Trophoblast cell (in vitro differentiated cells and primary cell): ENCODE measurements around the gene VPS25.
A peak's percentile ranks its signal among the peaks of the same experiment; 100 is the strongest.

Experiments
- DNase-seq, 2 donors: peaks; one replicate each; pipeline ENCODE4 v3.0.0-alpha.2; 2016
- H2AFZ ChIP-seq: 2 replicates; pipeline ENCODE4 v1.6.1; 2013; ENCODE audit warnings: low read length, moderate library complexity, mild to moderate bottlenecking; ENCODE audit not compliant: insufficient read depth, poor library complexity
- H2AK5ac ChIP-seq: 2 replicates; pipeline ENCODE4 v1.6.1; 2013; ENCODE audit warnings: mild to moderate bottlenecking, low read length
- H2BK120ac ChIP-seq: 2 replicates; pipeline ENCODE4 v1.6.1; 2013; ENCODE audit warnings: low read length, mild to moderate bottlenecking, moderate library complexity; ENCODE audit not compliant: insufficient read depth, poor library complexity
- H2BK12ac ChIP-seq: 2 replicates; pipeline ENCODE4 v1.6.1; 2013; ENCODE audit warnings: mild to moderate bottlenecking, low read length, moderate library complexity
- H2BK5ac ChIP-seq: 2 replicates; pipeline ENCODE4 v1.6.1; 2013; ENCODE audit warnings: low read length, low read depth, moderate library complexity, mild to moderate bottlenecking; ENCODE audit not compliant: poor library complexity
- H3K14ac ChIP-seq: 2 replicates; pipeline ENCODE4 v1.6.1; 2013; ENCODE audit warnings: mild to moderate bottlenecking, low read length
- H3K18ac ChIP-seq: 2 replicates; pipeline ENCODE4 v1.6.1; 2013; ENCODE audit warnings: mild to moderate bottlenecking, low read length
- H3K23ac ChIP-seq: 2 replicates; pipeline ENCODE4 v1.6.1; 2013; ENCODE audit warnings: low read length
- H3K27ac ChIP-seq: 2 replicates; pipeline ENCODE4 v1.5.1; 2013; ENCODE audit warnings: low read depth, mild to moderate bottlenecking, inconsistent platforms, low read length, moderate library complexity
- H3K27me3 ChIP-seq: 2 replicates; pipeline ENCODE4 v1.6.1; 2013; ENCODE audit warnings: inconsistent platforms, mild to moderate bottlenecking, low read length, moderate library complexity; ENCODE audit not compliant: insufficient read depth
- H3K36me3 ChIP-seq, 2 experiments: 1 replicate in 1 of 2; 2 replicates in 1 of 2; pipeline ENCODE4 v1.6.1; 2013; ENCODE audit warnings: low read length in 2 of 2, mild to moderate bottlenecking in 2 of 2, moderate library complexity in 1 of 2; ENCODE audit not compliant: insufficient read depth in 2 of 2, control insufficient read depth in 1 of 2
- H3K4ac ChIP-seq: 2 replicates; pipeline ENCODE4 v1.6.1; 2013; ENCODE audit warnings: low read depth, mild to moderate bottlenecking, low read length, moderate library complexity
- H3K4me1 ChIP-seq, 2 experiments: 1 replicate in 1 of 2; 2 replicates in 1 of 2; pipeline ENCODE4 v1.6.1; 2013; ENCODE audit warnings: low read length in 2 of 2, mild to moderate bottlenecking in 2 of 2, moderate library complexity in 1 of 2; ENCODE audit not compliant: insufficient read depth in 2 of 2, control insufficient read depth in 1 of 2
- H3K4me2 ChIP-seq: 2 replicates; pipeline ENCODE4 v1.6.1; 2013; ENCODE audit warnings: inconsistent platforms, mild to moderate bottlenecking, low read length, moderate library complexity
- H3K4me3 ChIP-seq: 2 replicates; pipeline ENCODE4 v1.5.1; 2013; ENCODE audit warnings: mild to moderate bottlenecking, low read depth, low read length, inconsistent platforms
- H3K79me1 ChIP-seq: one replicate; pipeline ENCODE4 v1.6.1; 2013; ENCODE audit warnings: low read length
- H3K79me2 ChIP-seq: 2 replicates; pipeline ENCODE4 v1.6.1; 2013; ENCODE audit warnings: low read length, mild to moderate bottlenecking; ENCODE audit not compliant: control insufficient read depth, insufficient read depth, poor library complexity
- H3K9ac ChIP-seq: 2 replicates; pipeline ENCODE4 v1.6.1; 2013; ENCODE audit warnings: mild to moderate bottlenecking, low read length
- H3K9me3 ChIP-seq: 2 replicates; pipeline ENCODE4 v1.6.1; 2013; ENCODE audit warnings: low read depth, mild to moderate bottlenecking, control low read depth, inconsistent platforms, low read length; ENCODE audit not compliant: insufficient read depth
- H4K12ac ChIP-seq: 2 replicates; pipeline ENCODE4 v1.6.1; 2013; ENCODE audit warnings: low read depth, mild to moderate bottlenecking, low read length, moderate library complexity
- H4K8ac ChIP-seq: 2 replicates; pipeline ENCODE4 v1.6.1; 2013; ENCODE audit warnings: low read depth, mild to moderate bottlenecking, low read length, moderate library complexity
- H4K91ac ChIP-seq: one replicate; pipeline ENCODE4 v1.6.1; 2013; ENCODE audit warnings: low read depth, mild to moderate bottlenecking, low read length, moderate library complexity
- WGBS: extraction: QIAGEN DNeasy Blood & Tissue Kit; methylation state at CpG from one replicate; pipeline ENCODE4 v1.1.7; 2013; ENCODE audit warnings: missing lambda C conversion rate; ENCODE audit not compliant: insufficient read length, insufficient coverage; ENCODE audit errors: extremely low coverage; 5-methylcytosine and 5-hydroxymethylcytosine counted together

Gene VPS25

GRCh38 chr17:42818379-42818778 lies 45.1 kb downstream of the VPS25 start:
- WGBS: no CpG with 5 or more reads among the region's 5 CpGs
- Histone ChIP-seq H3K4ac (no peak overlapping the region), H2AFZ (no peak overlapping the region), H3K18ac (no peak overlapping the region), H4K91ac (no peak overlapping the region), H3K79me2 (no peaks in the 10 kb centered on the region), H2BK5ac (no peak overlapping the region), H3K9me3 (peaks cover 4% of the 10 kb centered on the region), H3K27me3 (no peaks in the 10 kb centered on the region), H3K14ac (no peak overlapping the region), H2BK12ac (no peak overlapping the region), H3K27ac (no peak overlapping the region), H4K8ac (no peak overlapping the region), H3K4me2 (no peak overlapping the region), H3K79me1 (no peaks in the 10 kb centered on the region), H3K23ac (no peak overlapping the region), H2AK5ac (no peak overlapping the region), H3K4me1 (peaks cover 1% of the 10 kb centered on the region in 2 experiments), H2BK120ac (no peak overlapping the region), H3K4me3 (no peak overlapping the region), H3K36me3 (peaks cover 24 to 54% of the 10 kb centered on the region in 2 experiments), H4K12ac (no peak overlapping the region), H3K9ac (no peak overlapping the region)
- no peak for DNase-seq

- Histone ChIP-seq H2AFZ (no peak overlapping the region), H2AK5ac (no peak overlapping the region), H3K4me1 (peaks cover 5% of the 10 kb centered on the region in 2 experiments), H4K8ac (no peak overlapping the region), H3K27ac (no peak overlapping the region), H3K4me3 (no peak overlapping the region), H3K79me1 (peaks cover 6% of the 10 kb centered on the region), H3K9ac (no peak overlapping the region), H4K12ac (no peak overlapping the region), H3K36me3 (peaks cover 20 to 47% of the 10 kb centered on the region in 2 experiments), H3K18ac (no peak overlapping the region), H3K9me3 (peaks cover 4% of the 10 kb centered on the region), H3K79me2 (peaks cover 4% of the 10 kb centered on the region), H3K4me2 (no peak overlapping the region), H3K4ac (no peak overlapping the region), H2BK120ac (no peak overlapping the region), H2BK5ac (no peak overlapping the region), H2BK12ac (no peak overlapping the region), H3K23ac (no peak overlapping the region), H4K91ac (no peak overlapping the region), H3K14ac (no peak overlapping the region), H3K27me3 (no peaks in the 10 kb centered on the region)
- WGBS: no CpG with 5 or more reads among the region's 2 CpGs
- peak; percentile 24 to 58 for DNase-seq
Measured at GRCh38 chr17:42819939-42820535, 46.8 kb downstream of the VPS25 start.

GRCh38 chr17:42821176-42821575 lies 47.9 kb downstream of the VPS25 start:
- DNase-seq: peak; percentile 74 to 75
- Histone ChIP-seq H3K4ac (no peak overlapping the region), H3K9ac (no peak overlapping the region), H2AFZ (no peak overlapping the region), H3K79me1 (peaks cover 6% of the 10 kb centered on the region), H3K4me3 (no peak overlapping the region), H2BK5ac (no peak overlapping the region), H2BK120ac (no peak overlapping the region), H3K79me2 (peaks cover 4% of the 10 kb centered on the region), H2BK12ac (no peak overlapping the region), H2AK5ac (no peak overlapping the region), H3K23ac (no peak overlapping the region), H3K27me3 (no peaks in the 10 kb centered on the region), H3K4me1 (peaks cover 5% of the 10 kb centered on the region in 2 experiments), H4K12ac (no peak overlapping the region), H3K18ac (no peak overlapping the region), H3K9me3 (peaks cover 4% of the 10 kb centered on the region), H3K14ac (no peak overlapping the region), H3K36me3 (peaks cover 20 to 36% of the 10 kb centered on the region in 2 experiments), H4K8ac (no peak overlapping the region), H4K91ac (no peak overlapping the region), H3K4me2 (no peak overlapping the region), H3K27ac (no peak overlapping the region)
- no CpG with 5 or more reads among the region's 7 CpGs for WGBS

GRCh38 chr17:42827472-42827871 lies 54.2 kb downstream of the VPS25 start:
- Histone ChIP-seq H2BK120ac (no peak overlapping the region), H2BK5ac (no peak overlapping the region), H4K91ac (no peak overlapping the region), H3K9ac (no peak overlapping the region), H3K4me1 (peaks cover 5% of the 10 kb centered on the region in 2 experiments), H2BK12ac (no peak overlapping the region), H4K8ac (no peak overlapping the region), H2AK5ac (no peak overlapping the region), H3K79me1 (peaks cover 6% of the 10 kb centered on the region), H3K36me3 (no peaks in the 10 kb centered on the region), H3K79me2 (peaks cover 4% of the 10 kb centered on the region), H3K27me3 (no peaks in the 10 kb centered on the region), H3K18ac (no peak overlapping the region), H3K4ac (no peak overlapping the region), H3K14ac (no peak overlapping the region), H2AFZ (no peak overlapping the region), H4K12ac (no peak overlapping the region), H3K27ac (no peak overlapping the region), H3K23ac (no peak overlapping the region), H3K4me2 (no peak overlapping the region), H3K9me3 (no peaks in the 10 kb centered on the region), H3K4me3 (no peak overlapping the region)
- no CpG with 5 or more reads among the region's 1 CpG for WGBS
- DNase-seq: no peak
